Measurements from ENCODE around the gene RIC1.

DNA sequence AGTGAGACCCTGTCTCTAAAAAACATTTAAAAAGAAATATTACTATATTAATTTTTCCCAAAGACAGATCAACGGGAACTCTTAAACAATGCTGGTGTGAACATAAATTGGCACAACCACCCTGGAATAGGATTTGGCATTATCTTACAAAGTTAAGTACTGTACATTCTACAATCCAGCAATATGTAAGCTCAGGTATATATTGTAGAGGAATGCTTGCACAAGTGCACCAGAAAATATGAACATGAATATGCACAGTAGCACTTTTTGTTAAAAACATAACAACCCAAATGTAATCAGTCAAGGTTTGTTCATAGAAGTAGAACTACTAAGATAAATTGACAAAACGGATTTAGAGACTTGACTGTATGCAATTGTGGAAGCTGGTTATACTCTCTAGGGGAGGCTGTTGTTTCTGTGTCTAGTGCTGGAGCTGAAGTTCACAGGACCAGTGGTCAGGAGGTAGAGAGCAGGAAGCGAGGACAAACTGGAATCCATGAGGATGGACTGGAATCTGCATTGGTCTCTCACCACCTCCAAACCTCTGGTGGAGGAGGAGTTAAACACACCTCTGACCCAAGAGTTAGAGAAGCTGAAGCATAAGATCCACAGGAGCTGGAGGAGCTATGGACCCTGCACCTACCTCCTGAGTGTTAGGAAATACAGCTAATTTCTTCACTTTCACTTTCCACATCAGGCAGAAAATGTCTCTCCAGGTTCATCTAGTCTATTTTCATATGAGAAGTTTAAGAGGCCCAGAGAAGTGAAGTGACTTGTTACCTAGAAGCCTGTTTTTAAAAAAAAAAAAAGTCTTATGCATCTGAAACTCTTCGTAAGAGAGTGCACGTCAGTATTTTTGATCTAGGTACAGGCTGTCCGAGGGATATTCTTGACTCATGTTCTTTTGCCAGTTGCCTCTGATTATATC is 20.3 kb upstream of the RIC1 start:
- TF ChIP-seq, protein P1, sequence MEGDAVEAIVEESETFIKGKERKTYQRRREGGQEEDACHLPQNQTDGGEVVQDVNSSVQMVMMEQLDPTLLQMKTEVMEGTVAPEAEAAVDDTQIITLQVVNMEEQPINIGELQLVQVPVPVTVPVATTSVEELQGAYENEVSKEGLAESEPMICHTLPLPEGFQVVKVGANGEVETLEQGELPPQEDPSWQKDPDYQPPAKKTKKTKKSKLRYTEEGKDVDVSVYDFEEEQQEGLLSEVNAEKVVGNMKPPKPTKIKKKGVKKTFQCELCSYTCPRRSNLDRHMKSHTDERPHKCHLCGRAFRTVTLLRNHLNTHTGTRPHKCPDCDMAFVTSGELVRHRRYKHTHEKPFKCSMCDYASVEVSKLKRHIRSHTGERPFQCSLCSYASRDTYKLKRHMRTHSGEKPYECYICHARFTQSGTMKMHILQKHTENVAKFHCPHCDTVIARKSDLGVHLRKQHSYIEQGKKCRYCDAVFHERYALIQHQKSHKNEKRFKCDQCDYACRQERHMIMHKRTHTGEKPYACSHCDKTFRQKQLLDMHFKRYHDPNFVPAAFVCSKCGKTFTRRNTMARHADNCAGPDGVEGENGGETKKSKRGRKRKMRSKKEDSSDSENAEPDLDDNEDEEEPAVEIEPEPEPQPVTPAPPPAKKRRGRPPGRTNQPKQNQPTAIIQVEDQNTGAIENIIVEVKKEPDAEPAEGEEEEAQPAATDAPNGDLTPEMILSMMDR (IDR thresholded peaks at IDR 0.05), result no peak
- TF ChIP-seq POLR2A (IDR thresholded peaks at IDR 0.05), result no peak
